PFSK-1 (cell line): ENCODE measurements around the gene ZNF581.

Experiments used
- FOXP2 ChIP-seq: optimal IDR thresholded peaks from 2 replicates; pipeline ENCODE3; 2011; ENCODE audit warnings: borderline replicate concordance, control low read depth, inconsistent platforms; ENCODE audit not compliant: insufficient read depth; ENCODE audit errors: extremely low read length, extremely low read depth
- POLR2AphosphoS5 ChIP-seq: IDR thresholded peaks from 2 replicates; pipeline ENCODE4 v1.6.1; 2012; ENCODE audit warnings: low read depth, mild to moderate bottlenecking, control low read depth, low read length, moderate library complexity
- SIN3A ChIP-seq: IDR thresholded peaks from 2 replicates; pipeline ENCODE4 v1.6.1; 2012; ENCODE audit warnings: mild to moderate bottlenecking, low read length, moderate library complexity, borderline replicate concordance; ENCODE audit not compliant: insufficient read depth
- TAF1 ChIP-seq: IDR thresholded peaks from 2 replicates; pipeline ENCODE4 v1.6.1; 2012; ENCODE audit warnings: low read length, control low read depth, borderline replicate concordance; ENCODE audit not compliant: insufficient read depth
- TF ChIP-seq, protein P1 (sequence below), 2 experiments: IDR thresholded peaks; 2 replicates each; pipeline versions ENCODE4 v1.6.1 to v1.8.0; 2011 to 2012; ENCODE audit warnings: low read depth in 2 of 2, low read length in 2 of 2, control low read depth in 1 of 2, inconsistent platforms in 1 of 2, mild to moderate bottlenecking in 1 of 2, moderate library complexity in 1 of 2; ENCODE audit not compliant: insufficient read depth in 1 of 2

The ZNF581 gene

GRCh38 chr19:55613396-55613795 is 30.1 kb upstream of the ZNF581 start:
- TF ChIP-seq, protein P1, sequence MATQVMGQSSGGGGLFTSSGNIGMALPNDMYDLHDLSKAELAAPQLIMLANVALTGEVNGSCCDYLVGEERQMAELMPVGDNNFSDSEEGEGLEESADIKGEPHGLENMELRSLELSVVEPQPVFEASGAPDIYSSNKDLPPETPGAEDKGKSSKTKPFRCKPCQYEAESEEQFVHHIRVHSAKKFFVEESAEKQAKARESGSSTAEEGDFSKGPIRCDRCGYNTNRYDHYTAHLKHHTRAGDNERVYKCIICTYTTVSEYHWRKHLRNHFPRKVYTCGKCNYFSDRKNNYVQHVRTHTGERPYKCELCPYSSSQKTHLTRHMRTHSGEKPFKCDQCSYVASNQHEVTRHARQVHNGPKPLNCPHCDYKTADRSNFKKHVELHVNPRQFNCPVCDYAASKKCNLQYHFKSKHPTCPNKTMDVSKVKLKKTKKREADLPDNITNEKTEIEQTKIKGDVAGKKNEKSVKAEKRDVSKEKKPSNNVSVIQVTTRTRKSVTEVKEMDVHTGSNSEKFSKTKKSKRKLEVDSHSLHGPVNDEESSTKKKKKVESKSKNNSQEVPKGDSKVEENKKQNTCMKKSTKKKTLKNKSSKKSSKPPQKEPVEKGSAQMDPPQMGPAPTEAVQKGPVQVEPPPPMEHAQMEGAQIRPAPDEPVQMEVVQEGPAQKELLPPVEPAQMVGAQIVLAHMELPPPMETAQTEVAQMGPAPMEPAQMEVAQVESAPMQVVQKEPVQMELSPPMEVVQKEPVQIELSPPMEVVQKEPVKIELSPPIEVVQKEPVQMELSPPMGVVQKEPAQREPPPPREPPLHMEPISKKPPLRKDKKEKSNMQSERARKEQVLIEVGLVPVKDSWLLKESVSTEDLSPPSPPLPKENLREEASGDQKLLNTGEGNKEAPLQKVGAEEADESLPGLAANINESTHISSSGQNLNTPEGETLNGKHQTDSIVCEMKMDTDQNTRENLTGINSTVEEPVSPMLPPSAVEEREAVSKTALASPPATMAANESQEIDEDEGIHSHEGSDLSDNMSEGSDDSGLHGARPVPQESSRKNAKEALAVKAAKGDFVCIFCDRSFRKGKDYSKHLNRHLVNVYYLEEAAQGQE (IDR thresholded peaks at IDR 0.05; ENCODE audit: insufficient read depth in 1 of 2, low read depth in 2 of 2, low read length in 2 of 2), result no peak
- TF ChIP-seq TAF1 (no peak), SIN3A (no peak), POLR2AphosphoS5 (no peak), FOXP2 (no peak)

DNA sequence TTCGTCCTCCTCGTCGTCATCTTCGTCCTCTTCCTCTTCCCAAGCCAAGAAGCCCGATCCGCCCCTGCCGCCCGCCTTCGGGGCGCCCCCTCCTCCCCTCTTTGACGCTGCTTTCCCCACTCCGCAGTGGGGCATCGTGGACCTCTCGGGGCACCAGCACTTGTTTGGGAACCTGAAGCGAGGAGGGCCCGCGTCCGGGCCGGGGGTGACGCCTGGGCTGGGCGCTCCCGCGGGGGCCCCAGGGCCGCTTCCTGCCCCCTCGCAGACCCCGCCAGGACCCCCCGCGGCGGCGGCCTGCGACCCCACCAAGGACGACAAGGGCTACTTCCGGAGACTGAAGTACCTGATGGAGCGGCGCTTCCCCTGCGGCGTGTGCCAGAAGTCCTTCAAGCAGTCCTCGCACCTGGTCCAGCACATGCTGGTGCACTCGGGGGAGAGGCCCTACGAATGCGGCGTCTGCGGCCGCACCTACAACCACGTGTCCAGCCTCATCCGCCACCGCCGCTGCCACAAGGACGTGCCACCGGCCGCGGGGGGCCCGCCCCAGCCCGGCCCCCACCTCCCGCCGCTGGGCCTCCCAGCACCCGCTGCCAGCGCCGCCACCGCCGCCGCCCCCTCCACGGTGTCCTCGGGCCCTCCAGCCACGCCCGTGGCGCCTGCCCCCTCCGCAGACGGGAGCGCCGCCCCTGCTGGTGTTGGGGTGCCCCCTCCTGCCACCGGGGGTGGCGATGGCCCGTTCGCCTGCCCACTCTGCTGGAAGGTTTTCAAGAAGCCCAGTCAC is 29.3 kb upstream of the ZNF581 start:
- TF ChIP-seq SIN3A, result no peak
- TF ChIP-seq FOXP2, result no peak
- TF ChIP-seq, protein P1 (IDR thresholded peaks at IDR 0.05; ENCODE audit: insufficient read depth in 1 of 2, low read depth in 2 of 2, low read length in 2 of 2), result no peak
- TF ChIP-seq TAF1, result no peak
- TF ChIP-seq POLR2AphosphoS5, result no peak

- TF ChIP-seq SIN3A (no peak), POLR2AphosphoS5 (no peak), FOXP2 (no peak), TAF1 (no peak)
- TF ChIP-seq, protein P1 (IDR thresholded peaks at IDR 0.05; ENCODE audit: insufficient read depth in 1 of 2, low read depth in 2 of 2, low read length in 2 of 2), result no peak
Measured at GRCh38 chr19:55614711-55615542, 28.5 kb upstream of the ZNF581 start.

- no peak for TF ChIP-seq SIN3A
- TF ChIP-seq POLR2AphosphoS5, result no peak
- no peak for TF ChIP-seq TAF1
- TF ChIP-seq FOXP2, result no peak
- TF ChIP-seq, protein P1 (IDR thresholded peaks at IDR 0.05; ENCODE audit: insufficient read depth in 1 of 2, low read depth in 2 of 2, low read length in 2 of 2), result no peak
Measured at GRCh38 chr19:55615543-55616394, 27.7 kb upstream of the ZNF581 start.
